ENCODE data around the gene LRP1B. TPM values are rescaled to one million over a fixed set of nuclear protein-coding genes. Genes with fewer than 3 reads are reported as not detected.

The LRP1B gene
- total RNA-seq, 1 donor from 2014 or later = not detected

DNA sequence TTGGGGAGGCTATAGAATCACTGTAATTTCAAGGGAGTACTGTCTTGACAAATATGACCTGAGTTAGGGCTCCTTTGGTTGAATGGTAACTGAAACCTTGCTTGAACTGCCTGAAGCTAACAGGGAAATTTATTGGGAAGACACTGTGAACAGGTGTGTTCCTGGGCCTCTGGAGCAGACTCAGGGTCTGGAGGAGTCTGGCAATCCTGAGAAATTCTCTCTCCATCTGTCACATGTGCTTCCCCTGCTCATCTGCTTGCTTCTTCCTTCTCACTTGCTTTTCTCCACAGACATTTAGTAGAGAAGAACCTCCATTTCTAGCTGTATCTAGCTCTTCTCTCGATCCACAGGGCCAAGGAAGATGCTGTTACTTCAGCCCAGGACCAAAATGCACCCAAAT lies 476.5 kb downstream of the LRP1B start:
- DNase-seq (ENCODE audit: missing footprints) = no peak
- intact Hi-C loops (cut with DNase I) = no loop called here
- no peak for ATAC-seq

GRCh38 chr2:141653184-141653583 lies 477.6 kb downstream of the LRP1B start:
- DNase-seq (ENCODE audit: missing footprints) = no peak
- intact Hi-C loops (cut with DNase I) = no loop called here
- no peak for ATAC-seq

DNA sequence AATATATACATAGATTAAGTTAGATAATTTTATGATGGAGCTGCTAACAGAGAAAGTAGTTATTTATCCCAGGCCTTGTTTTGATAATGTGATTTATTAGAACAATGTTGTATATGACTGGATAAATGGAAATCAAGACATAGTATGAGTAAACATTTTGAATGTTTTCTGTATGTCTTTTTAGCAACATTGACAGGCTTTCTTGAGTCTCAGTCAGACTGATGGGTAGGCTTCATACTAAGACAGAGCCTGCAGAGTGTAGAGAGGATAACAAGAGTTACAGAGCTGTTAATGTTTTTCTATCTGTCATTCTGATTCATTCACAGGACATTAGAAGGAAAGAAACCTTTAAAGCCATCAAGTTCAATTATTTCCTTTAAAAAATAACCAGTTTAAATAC lies 478.5 kb downstream of the LRP1B start:
- ATAC-seq (no peak), DNase-seq (ENCODE audit: missing footprints) (no peak)
- intact Hi-C loops (cut with DNase I) = no loop called here

- intact Hi-C loops (cut with DNase I) = no loop called here
- ATAC-seq (no peak), DNase-seq (ENCODE audit: missing footprints) (no peak)
Measured at GRCh38 chr2:141647353-141647752, 483.5 kb downstream of the LRP1B start.

GRCh38 chr2:141641462-141641861 lies 489.4 kb downstream of the LRP1B start:
- ATAC-seq (no peak), DNase-seq (ENCODE audit: missing footprints) (no peak)
- intact Hi-C loops (cut with DNase I) = no loop called here

DNA sequence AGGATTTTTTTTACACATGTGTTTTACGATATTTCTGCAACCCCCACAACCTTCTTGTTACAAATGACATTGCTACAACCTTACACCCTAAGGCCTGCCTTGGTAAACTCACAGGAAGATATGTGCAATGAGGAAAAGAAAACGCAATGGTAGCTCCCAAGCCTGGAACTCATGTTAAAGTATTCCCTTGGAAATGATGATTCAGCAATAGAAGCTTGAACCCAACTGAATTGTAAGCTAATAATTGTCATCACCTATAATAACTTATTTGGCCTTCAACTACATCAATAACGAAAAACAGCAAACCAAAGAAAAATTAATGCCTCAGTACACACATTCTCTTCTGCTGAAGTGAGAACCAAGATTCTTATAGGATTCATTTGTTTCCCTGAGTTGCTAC lies 491.0 kb downstream of the LRP1B start:
- intact Hi-C loops (cut with DNase I) = no loop called here
- ATAC-seq (no peak), DNase-seq (ENCODE audit: missing footprints) (no peak)

GRCh38 chr2:141633132-141633531 lies 497.7 kb downstream of the LRP1B start:
- DNase-seq (ENCODE audit: missing footprints) = no peak
- no peak for ATAC-seq
- intact Hi-C loops (cut with DNase I) = no loop called here

DNA sequence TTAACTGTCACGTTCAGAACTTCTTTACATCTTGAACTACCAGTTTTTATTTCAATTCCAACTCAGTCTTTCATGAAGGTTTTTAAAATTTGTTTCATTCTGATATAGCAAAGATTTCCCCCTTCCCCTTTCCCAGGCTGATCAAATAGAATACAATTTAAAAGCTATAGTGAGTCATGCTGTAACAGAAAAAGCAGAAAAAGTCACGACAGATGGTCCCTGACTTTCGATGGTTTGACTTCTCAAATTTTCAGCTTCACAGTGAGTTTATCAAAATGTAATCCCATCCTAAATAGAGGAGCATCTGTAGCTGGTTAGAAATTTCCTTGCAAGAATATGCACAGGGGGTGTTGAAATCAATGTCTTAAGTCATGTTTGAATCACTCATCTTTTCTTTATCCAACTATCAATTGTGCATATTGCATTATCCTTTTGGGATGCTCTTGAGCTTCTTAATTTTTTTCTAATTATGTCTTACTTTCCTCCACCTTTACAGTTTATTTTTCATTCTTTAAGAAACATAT lies 500.3 kb downstream of the LRP1B start:
- intact Hi-C loops (cut with DNase I) = no loop called here
- no peak for DNase-seq (ENCODE audit: missing footprints)
- no peak for ATAC-seq

GRCh38 chr2:141620372-141620771 lies 510.4 kb downstream of the LRP1B start:
- DNase-seq (ENCODE audit: missing footprints) = no peak
- ATAC-seq = no peak
- intact Hi-C loops (cut with DNase I) = no loop called here

- ATAC-seq (no peak), DNase-seq (ENCODE audit: missing footprints) (no peak)
- intact Hi-C loops (cut with DNase I) = no loop called here
Measured at GRCh38 chr2:141618457-141618856, 512.4 kb downstream of the LRP1B start.

- intact Hi-C loops (cut with DNase I) = no loop called here
- no peak for DNase-seq (ENCODE audit: missing footprints)
- ATAC-seq = no peak
Measured at GRCh38 chr2:141611981-141612380, 518.8 kb downstream of the LRP1B start.

GRCh38 chr2:141611176-141611571 lies 519.6 kb downstream of the LRP1B start:
- ATAC-seq = no peak
- intact Hi-C loops (cut with DNase I) = no loop called here

GRCh38 chr2:141610564-141611175 lies 520.1 kb downstream of the LRP1B start:
- DNase-seq (ENCODE audit: missing footprints) = no peak
- intact Hi-C loops (cut with DNase I) = no loop called here
- ATAC-seq = no peak

More at GRCh38 chr2:141611176-141611571, 519.6 kb downstream of the LRP1B start:
- no peak for DNase-seq (ENCODE audit: missing footprints)

DNA sequence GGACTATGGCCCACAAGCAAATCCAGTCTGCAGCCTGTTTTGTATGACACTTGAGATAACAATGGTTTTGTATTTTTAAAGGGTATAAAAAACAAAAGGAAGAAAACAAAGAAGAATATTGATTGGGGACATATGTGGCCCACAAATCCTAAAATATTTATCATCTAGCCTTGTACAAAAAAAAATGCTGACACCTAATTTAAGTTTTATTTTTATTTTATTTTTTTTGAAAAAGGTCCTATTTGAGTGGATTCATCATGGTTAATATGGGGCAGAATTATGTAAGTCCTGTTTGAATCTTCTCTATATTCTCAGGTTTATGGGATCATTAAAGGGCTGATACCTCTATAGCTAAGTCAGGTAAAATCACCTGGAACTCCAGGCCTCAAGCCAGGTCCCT lies 525.7 kb downstream of the LRP1B start:
- ATAC-seq = no peak
- DNase-seq (ENCODE audit: missing footprints) = no peak
- intact Hi-C loops (cut with DNase I) = no loop called here

DNA sequence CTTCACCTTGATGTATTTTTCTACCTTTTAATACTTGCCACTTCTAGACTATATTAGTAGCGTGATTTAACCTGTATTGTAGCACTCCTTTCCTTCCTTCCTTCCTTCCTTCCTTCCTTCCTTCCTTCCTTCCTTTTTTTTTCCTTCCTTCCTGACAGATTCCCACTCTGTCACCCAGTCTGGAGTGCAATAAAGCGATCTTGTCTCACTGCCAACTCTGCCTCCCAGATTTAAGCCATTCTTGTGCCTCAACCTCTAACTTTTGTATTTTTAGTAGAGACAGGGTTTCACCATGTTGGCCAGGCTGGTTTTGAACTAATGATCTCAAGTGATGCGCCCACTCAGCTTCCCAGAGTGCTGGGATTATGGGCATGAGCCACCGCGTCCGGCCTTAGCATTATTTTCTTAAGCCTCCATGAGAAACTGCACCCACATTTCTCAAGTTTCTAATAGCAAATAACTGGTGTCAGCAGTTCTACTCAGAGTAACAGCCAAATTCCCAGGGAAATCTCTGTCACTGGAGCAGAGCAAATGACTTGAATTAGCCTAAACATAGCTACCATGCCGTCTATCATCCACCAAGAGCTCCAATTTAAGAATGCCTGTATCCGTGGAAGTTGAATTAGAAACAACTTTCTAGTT lies 529.2 kb downstream of the LRP1B start:
- no peak for ATAC-seq
- intact Hi-C loops (cut with DNase I) = no loop called here
- DNase-seq (ENCODE audit: missing footprints) = no peak

GRCh38 chr2:141599721-141600120 lies 531.1 kb downstream of the LRP1B start:
- peak; percentile 50 for ATAC-seq
- no peak for DNase-seq (ENCODE audit: missing footprints)
- intact Hi-C loops (cut with DNase I) = no loop called here

- peak; percentile 57 for ATAC-seq
- intact Hi-C loops (cut with DNase I) = no loop called here
- DNase-seq (ENCODE audit: missing footprints) = no peak
Measured at GRCh38 chr2:141598982-141599381, 531.8 kb downstream of the LRP1B start.

DNA sequence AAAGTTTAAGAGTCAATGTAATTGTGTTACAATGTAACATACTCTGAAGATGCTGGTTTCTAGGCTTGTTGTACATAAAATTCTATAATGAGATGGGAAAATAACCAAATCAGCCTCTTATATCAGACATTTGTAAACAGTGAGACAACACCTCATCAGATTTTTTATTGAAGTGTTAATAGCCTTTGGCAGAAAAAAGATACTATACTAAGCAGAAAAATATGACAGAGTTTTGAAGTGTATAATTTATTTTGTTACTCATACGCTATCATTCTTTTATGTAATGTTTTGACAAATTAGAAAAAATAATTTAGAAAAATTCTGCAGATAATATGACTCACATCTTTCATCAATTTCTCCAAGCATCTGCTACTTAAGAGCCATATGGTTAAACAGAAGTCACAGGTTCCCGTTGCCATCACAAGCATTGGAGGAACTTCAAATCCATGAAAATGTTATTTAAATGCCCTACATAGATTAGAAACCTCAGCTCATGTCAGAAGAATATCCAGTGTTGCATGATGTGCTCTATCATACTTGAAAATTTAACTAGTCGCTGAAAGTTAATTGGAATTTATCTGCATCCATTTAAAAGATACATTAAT lies 535.4 kb downstream of the LRP1B start:
- no peak for DNase-seq (ENCODE audit: missing footprints)
- intact Hi-C loops (cut with DNase I) = no loop called here
- ATAC-seq = no peak

GRCh38 chr2:141591787-141592186 lies 539.0 kb downstream of the LRP1B start:
- no peak for ATAC-seq
- no peak for DNase-seq (ENCODE audit: missing footprints)
- intact Hi-C loops (cut with DNase I) = no loop called here

GRCh38 chr2:141590620-141591019 lies 540.2 kb downstream of the LRP1B start:
- no peak for DNase-seq (ENCODE audit: missing footprints)
- ATAC-seq = no peak
- intact Hi-C loops (cut with DNase I) = no loop called here
